Gastroesophageal sphincter (tissue), 4 donors: ENCODE data around the gene ALDH1L1. TPM values are rescaled to one million over a fixed set of nuclear protein-coding genes. Genes with fewer than 3 reads are reported as not detected.
A peak's percentile ranks its signal among the peaks of the same experiment; 100 is the strongest.

Source experiments
- ATAC-seq: fragments of 150-250 bp; one replicate; pipeline ENCODE4 v1.9.1; 2016; ENCODE audit warnings: mild to moderate bottlenecking, moderate library complexity
- H3K27ac ChIP-seq, 4 donors: fragments of 200-600 bp; sonication (generic) in 3 of 4; 1 replicate in 3 of 4; 2 replicates in 1 of 4; pipeline ENCODE4 v1.5.1; 2016 to 2019
- H3K27me3 ChIP-seq: fragments of 200-600 bp; sonication (generic); one replicate; pipeline ENCODE4 v1.5.1; 2019
- H3K36me3 ChIP-seq, 2 donors: fragments of 200-600 bp; sonication (generic); one replicate each; pipeline ENCODE4 v1.5.1; 2019; ENCODE audit warnings: control low read depth in 1 of 2
- H3K4me1 ChIP-seq, 3 donors: fragments of 200-600 bp; sonication (generic); 1 replicate in 2 of 3; 2 replicates in 1 of 3; pipeline ENCODE4 v1.5.1; 2016 to 2019; ENCODE audit warnings: control low read depth in 2 of 3
- H3K4me3 ChIP-seq, 2 donors: fragments of 200-600 bp; sonication (generic); one replicate each; pipeline ENCODE4 v1.5.1; 2019; ENCODE audit warnings: mild to moderate bottlenecking in 1 of 2, moderate library complexity in 1 of 2
- H3K9me3 ChIP-seq, 3 donors: fragments of 200-600 bp; sonication (generic); one replicate each; pipeline ENCODE4 v1.5.1; 2017 to 2019; ENCODE audit warnings: control low read depth in 2 of 3
- EP300 ChIP-seq: sonication (generic); formaldehyde crosslinking; IDR thresholded peaks from one replicate; pipeline ENCODE4 v1.6.1; 2017; ENCODE audit warnings: antibody characterized with exemption, mild to moderate bottlenecking
- POLR2A ChIP-seq, 2 donors: fragments of 450-650 bp; IDR thresholded peaks; one replicate each; pipeline ENCODE4 v1.6.1; 2017; ENCODE audit warnings: antibody characterized with exemption in 2 of 2, mild to moderate bottlenecking in 2 of 2, moderate library complexity in 1 of 2
- POLR2AphosphoS5 ChIP-seq: sonication (generic); formaldehyde crosslinking; IDR thresholded peaks from one replicate; pipeline ENCODE4 v1.6.1; 2017; ENCODE audit warnings: antibody characterized with exemption
- WGBS, 2 donors: methylation state at CpG; one replicate each; pipeline ENCODE4 v1.1.5; 2018; ENCODE audit warnings: low coverage in 1 of 2; 5-methylcytosine and 5-hydroxymethylcytosine counted together
- total RNA-seq, 4 donors: library from RNA; depleted of rRNA; stranded (reverse); fragments of >200 nt; gene quantifications; one replicate each; pipeline ENCODE4 v1.1.0, GENCODE V29; 2016
- TF ChIP-seq, protein P1 (sequence below), 4 experiments: fragments of 200-600 bp in 2 of 4; fragments of 450-650 bp in 2 of 4; sonication (generic) in 1 of 4; IDR thresholded peaks; one replicate each; pipeline ENCODE4 v1.5.1; 2017 to 2019; ENCODE audit warnings: antibody characterized with exemption in 4 of 4, mild to moderate bottlenecking in 2 of 4, moderate library complexity in 2 of 4

Gene ALDH1L1
- total RNA-seq, 4 donors from 2014 or later = 16.3 to 67.9 (median 38.7) TPM

- no peak for ATAC-seq
- H3K4me3 ChIP-seq = no peak overlapping the region
- no peaks in the 10 kb centered on the region for H3K27me3 ChIP-seq
- no peaks in the 10 kb centered on the region for H3K36me3 ChIP-seq
- TF ChIP-seq EP300 = no peak
- TF ChIP-seq, protein P1, sequence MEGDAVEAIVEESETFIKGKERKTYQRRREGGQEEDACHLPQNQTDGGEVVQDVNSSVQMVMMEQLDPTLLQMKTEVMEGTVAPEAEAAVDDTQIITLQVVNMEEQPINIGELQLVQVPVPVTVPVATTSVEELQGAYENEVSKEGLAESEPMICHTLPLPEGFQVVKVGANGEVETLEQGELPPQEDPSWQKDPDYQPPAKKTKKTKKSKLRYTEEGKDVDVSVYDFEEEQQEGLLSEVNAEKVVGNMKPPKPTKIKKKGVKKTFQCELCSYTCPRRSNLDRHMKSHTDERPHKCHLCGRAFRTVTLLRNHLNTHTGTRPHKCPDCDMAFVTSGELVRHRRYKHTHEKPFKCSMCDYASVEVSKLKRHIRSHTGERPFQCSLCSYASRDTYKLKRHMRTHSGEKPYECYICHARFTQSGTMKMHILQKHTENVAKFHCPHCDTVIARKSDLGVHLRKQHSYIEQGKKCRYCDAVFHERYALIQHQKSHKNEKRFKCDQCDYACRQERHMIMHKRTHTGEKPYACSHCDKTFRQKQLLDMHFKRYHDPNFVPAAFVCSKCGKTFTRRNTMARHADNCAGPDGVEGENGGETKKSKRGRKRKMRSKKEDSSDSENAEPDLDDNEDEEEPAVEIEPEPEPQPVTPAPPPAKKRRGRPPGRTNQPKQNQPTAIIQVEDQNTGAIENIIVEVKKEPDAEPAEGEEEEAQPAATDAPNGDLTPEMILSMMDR (IDR thresholded peaks at IDR 0.05) = no peak
- TF ChIP-seq POLR2A (IDR thresholded peaks at IDR 0.05) = no peak
- TF ChIP-seq POLR2AphosphoS5 = no peak
- H3K27ac ChIP-seq = peak overlapping the region in 1 of 4 donors; percentile 33
- no peaks in the 10 kb centered on the region for H3K9me3 ChIP-seq
- 40% methylated on average over 1 of the region's 5 CpGs; no CpG with 5 or more reads in 1 of the 2 donors for whole genome bisulfite sequencing, 2 donors
- peaks cover 0 to 36% (median 0%) of the 10 kb centered on the region in 3 donors for H3K4me1 ChIP-seq
These were observed 26.8 kb upstream of the ALDH1L1 start for GRCh38 chr3:126207166-126207565.

DNA sequence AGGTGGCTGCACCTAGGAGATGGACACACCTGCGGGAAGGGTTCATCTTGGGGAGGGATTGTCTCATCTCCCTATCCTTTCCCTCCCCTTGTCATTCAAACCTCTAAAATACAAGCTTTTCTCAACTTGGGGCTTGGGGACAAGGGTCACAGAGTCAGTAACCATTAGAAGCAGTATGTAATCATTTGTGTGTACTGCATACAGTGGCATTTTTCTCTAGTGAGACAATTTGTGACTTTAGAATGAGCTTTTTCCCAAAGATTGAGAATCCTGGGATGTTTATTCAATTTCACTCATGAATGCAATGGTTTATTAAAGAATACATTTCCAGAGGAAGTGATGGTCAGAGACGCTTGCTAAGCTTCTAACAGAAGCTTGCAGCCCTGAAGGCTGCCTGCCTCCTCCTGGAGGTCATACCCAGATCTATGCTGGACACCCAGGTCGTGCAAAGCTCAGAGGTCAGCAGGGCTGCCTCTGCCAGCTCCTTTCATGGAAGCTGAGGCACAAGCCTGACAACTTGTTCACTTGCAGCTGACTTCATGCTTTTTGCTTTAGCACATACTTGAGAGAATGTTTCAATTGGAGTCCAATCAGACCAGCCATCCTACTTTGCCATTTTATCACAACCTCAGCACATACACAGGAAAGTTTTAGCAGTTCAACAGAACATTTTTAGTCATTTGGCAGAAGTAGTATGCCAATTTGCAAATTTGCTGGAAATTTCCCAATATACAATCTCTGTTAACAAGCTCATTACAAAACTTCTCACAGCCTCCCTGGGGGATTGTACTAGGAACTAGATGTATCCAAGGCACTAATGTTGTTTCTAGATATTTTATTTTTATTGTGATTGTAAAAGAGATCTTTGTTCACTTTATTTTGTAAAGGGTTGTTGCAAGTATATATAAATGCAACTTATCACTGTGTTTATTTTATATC, 25.6 kb upstream of the ALDH1L1 start:
- Histone ChIP-seq H3K27ac (peak overlapping the region in 1 of 4 donors; percentile 35), H3K4me3 (no peak overlapping the region), H3K9me3 (no peaks in the 10 kb centered on the region), H3K36me3 (no peaks in the 10 kb centered on the region), H3K4me1 (peaks cover 0 to 36% (median 0%) of the 10 kb centered on the region in 3 donors), H3K27me3 (no peaks in the 10 kb centered on the region)
- peak; percentile 74 for ATAC-seq
- TF ChIP-seq POLR2AphosphoS5 = peak; percentile 58
- TF ChIP-seq POLR2A (IDR thresholded peaks at IDR 0.05) = no peak
- TF ChIP-seq, protein P1 (IDR thresholded peaks at IDR 0.05) = no peak
- TF ChIP-seq EP300 = no peak
- WGBS, 2 donors = 56 to 71% methylated on average over 3 of the region's 3 CpGs

DNA sequence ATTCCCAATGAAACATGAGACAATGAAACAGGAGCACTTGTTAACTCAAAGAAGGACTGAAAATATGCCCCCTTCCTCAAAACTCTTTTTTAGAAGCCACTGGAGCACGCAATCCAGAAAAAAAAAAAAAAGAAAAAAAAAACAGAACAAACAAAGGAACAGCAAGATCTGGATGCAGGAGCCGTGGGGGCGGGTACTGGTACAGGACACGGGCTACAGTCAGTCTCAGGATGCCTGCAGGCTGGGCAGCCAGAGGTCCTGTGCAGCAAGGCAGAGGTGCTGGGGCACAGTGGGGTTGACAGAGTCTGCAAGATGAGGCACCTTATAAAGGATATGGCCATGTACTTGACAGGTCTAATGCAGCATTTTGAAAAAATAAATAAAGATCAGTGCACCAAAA, 22.3 kb upstream of the ALDH1L1 start:
- TF ChIP-seq EP300 = no peak
- TF ChIP-seq POLR2A (IDR thresholded peaks at IDR 0.05) = no peak
- TF ChIP-seq, protein P1 (IDR thresholded peaks at IDR 0.05) = no peak
- no peak for TF ChIP-seq POLR2AphosphoS5

DNA sequence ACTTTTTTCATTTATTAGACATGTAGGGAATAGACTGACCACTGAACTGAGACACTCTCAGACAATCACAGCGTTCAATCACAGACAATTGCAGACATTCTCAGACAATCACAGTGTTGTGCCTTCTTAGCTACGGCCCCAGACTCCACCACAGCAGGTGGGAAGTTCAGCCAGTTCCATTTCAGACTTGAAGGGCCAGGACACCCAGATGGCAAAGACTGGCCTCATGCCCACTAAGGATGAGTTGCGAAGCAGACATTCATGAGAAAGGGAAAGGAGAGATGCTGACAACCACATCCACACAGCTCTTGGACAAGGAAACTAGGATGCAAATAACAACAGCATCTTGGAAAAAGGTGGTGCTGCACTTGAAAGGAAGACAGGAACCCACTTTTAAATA, 21.9 kb upstream of the ALDH1L1 start:
- H3K4me3 ChIP-seq = no peak overlapping the region
- H3K27me3 ChIP-seq = no peaks in the 10 kb centered on the region
- no peak for TF ChIP-seq POLR2AphosphoS5
- no peak for TF ChIP-seq EP300
- TF ChIP-seq, protein P1 (IDR thresholded peaks at IDR 0.05) = no peak
- no peak for TF ChIP-seq POLR2A (IDR thresholded peaks at IDR 0.05)
- no peak overlapping the region for H3K27ac ChIP-seq
- no peak for ATAC-seq
- WGBS, 2 donors = 61 to 80% methylated on average over 1 to 3 of the region's 3 CpGs
- no peaks in the 10 kb centered on the region for H3K9me3 ChIP-seq
- no peaks in the 10 kb centered on the region for H3K36me3 ChIP-seq
- H3K4me1 ChIP-seq = peaks cover 0 to 18% (median 0%) of the 10 kb centered on the region in 3 donors

More for the DNA sequence above, 22.3 kb upstream of the ALDH1L1 start:
- 41 to 65% methylated on average over 3 to 4 of the region's 4 CpGs for WGBS, 2 donors
- no peaks in the 10 kb centered on the region for H3K36me3 ChIP-seq
- no peaks in the 10 kb centered on the region for H3K9me3 ChIP-seq
- no peak overlapping the region for H3K27ac ChIP-seq
- peaks cover 0 to 22% (median 0%) of the 10 kb centered on the region in 3 donors for H3K4me1 ChIP-seq
- no peak overlapping the region for H3K4me3 ChIP-seq
- no peak for ATAC-seq
- H3K27me3 ChIP-seq = no peaks in the 10 kb centered on the region

DNA sequence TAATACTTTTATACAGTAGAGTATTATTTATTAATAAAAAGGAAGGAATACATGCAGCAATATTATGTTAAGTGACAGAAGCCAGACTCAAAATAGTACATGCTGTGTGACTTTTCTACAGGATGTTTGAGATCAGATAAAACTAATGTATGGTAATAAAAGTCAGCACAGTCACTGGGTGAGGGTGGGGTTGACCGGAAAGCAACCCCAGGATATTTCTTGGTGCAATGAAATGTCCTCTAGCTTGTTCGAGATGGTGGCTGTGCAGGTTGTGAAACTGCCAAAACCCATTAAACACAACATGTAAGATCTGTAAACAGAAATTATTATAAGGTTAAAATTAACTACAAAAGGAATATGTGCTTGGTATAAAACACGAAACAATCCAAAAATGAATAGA, 20.8 kb upstream of the ALDH1L1 start:
- 54 to 66% methylated on average over 3 of the region's 3 CpGs for WGBS, 2 donors
- Histone ChIP-seq H3K27me3 (no peaks in the 10 kb centered on the region), H3K9me3 (no peaks in the 10 kb centered on the region), H3K4me3 (no peak overlapping the region), H3K27ac (no peak overlapping the region), H3K36me3 (no peaks in the 10 kb centered on the region), H3K4me1 (peaks cover 0 to 7% (median 0%) of the 10 kb centered on the region in 3 donors)
- no peak for TF ChIP-seq POLR2A (IDR thresholded peaks at IDR 0.05)
- TF ChIP-seq, protein P1 (IDR thresholded peaks at IDR 0.05) = no peak
- no peak for TF ChIP-seq EP300
- TF ChIP-seq POLR2AphosphoS5 = no peak
- no peak for ATAC-seq
